ENCODE results near the gene ASF1B.

The ASF1B gene

GRCh38 chr19:14080887-14081796 is 55.2 kb downstream of the ASF1B start:
- peak; percentile 100 for DNase-seq

GRCh38 chr19:14078411-14078810 is 58.0 kb downstream of the ASF1B start:
- DNase-seq, result no peak

- DNase-seq, result no peak
These were observed 62.2 kb downstream of the ASF1B start for GRCh38 chr19:14073925-14074838.

- peak; percentile 84 for DNase-seq
These were observed 63.0 kb downstream of the ASF1B start for GRCh38 chr19:14073261-14073924.

- DNase-seq, result peak; percentile 36
These were observed 63.7 kb downstream of the ASF1B start, which contains the start of gene MISP3 for GRCh38 chr19:14072535-14073260. Gene MISP3, plus strand, starts transcription at chr19:14072786. Its CDS starts 524 bp downstream, at chr19:14073310.

- DNase-seq, result no peak
These were observed 65.9 kb downstream of the ASF1B start for GRCh38 chr19:14070268-14071050.

All from CD4-positive, alpha-beta T cell treated with Interleukin-12 subunit alpha and Interleukin-12 subunit beta, for 1 hour (primary cell).